Activated CD4-positive, alpha-beta T cell treated with anti-CD3 and anti-CD28 coated beads for 36 hours (primary cell): ENCODE results near the gene LARGE1. TPM values are rescaled to one million over a fixed set of nuclear protein-coding genes. Genes with fewer than 3 reads are reported as not detected.
A peak's percentile ranks its signal among the peaks of the same experiment; 100 is the strongest.

Source experiments
- ATAC-seq: fragments of 200-7000 bp; cut with Tn5 transposase; one replicate; pipeline ENCODE4 v1.10.0; 2021; ENCODE audit warnings: mild to moderate bottlenecking, moderate library complexity
- CTCF ChIA-PET: fragments of 350-600 bp; sonication (Branson Sonifier 250); formaldehyde crosslinking; loops from one replicate; lab custom pipeline; 2021; ENCODE audit warnings: antibody characterized with exemption; lab: Charles Lee
- POLR2A ChIA-PET: fragments of 350-600 bp; sonication (Branson Sonifier 250); formaldehyde crosslinking; loops from one replicate; lab custom pipeline; 2021; ENCODE audit warnings: antibody characterized with exemption, inconsistent platforms; lab: Charles Lee
- DNase-seq: peaks from one replicate; pipeline ENCODE4 v3.0.0-alpha.2; 2020
- H3K27ac Mint-ChIP-seq: one replicate; pipeline ENCODE4 v1.8.0; 2021; ENCODE audit warnings: mixed read lengths
- H3K27me3 Mint-ChIP-seq: one replicate; pipeline ENCODE4 v1.8.0; 2021; ENCODE audit warnings: mixed read lengths
- H3K36me3 Mint-ChIP-seq: one replicate; pipeline ENCODE4 v1.8.0; 2021; ENCODE audit warnings: low read depth, mixed read lengths
- H3K4me1 Mint-ChIP-seq: one replicate; pipeline ENCODE4 v1.8.0; 2021; ENCODE audit warnings: mixed read lengths
- H3K4me3 Mint-ChIP-seq: one replicate; pipeline ENCODE4 v1.8.0; 2021; ENCODE audit warnings: mild to moderate bottlenecking, moderate library complexity, mixed read lengths
- H3K9me3 Mint-ChIP-seq: one replicate; pipeline ENCODE4 v1.8.0; 2021; ENCODE audit warnings: low read depth, mixed read lengths
- intact Hi-C, 2 experiments: fragments of 100-400 bp; cut with DNase I in 1 of 2; cut with micrococcal nuclease in 1 of 2; formaldehyde crosslinking; loops; one replicate each; pipeline versions ENCODE4 v1.14.2 to v1.15.1; 2022 to 2024; cut with DNase I, micrococcal nuclease
- total RNA-seq, 2 experiments: library from RNA; stranded (reverse); gene quantifications; one replicate each; pipeline ENCODE4 v1.2.3, GENCODE V29; 2021

LARGE1 gene
- total RNA-seq, 2 experiments from 2014 or later: 0.39 to 0.57 TPM

- H3K27me3 Mint-ChIP-seq: peaks cover 3% of the 10 kb centered on the region
- peak; percentile 9 for DNase-seq
- no peak overlapping the region for H3K4me3 Mint-ChIP-seq
- CTCF ChIA-PET: no interaction called here
- intact Hi-C loops: no loop called here
- POLR2A ChIA-PET: no interaction called here
- no peaks in the 10 kb centered on the region for H3K4me1 Mint-ChIP-seq
- no peaks in the 10 kb centered on the region for H3K9me3 Mint-ChIP-seq
- H3K36me3 Mint-ChIP-seq: no peaks in the 10 kb centered on the region
- ATAC-seq: no peak
- no peak overlapping the region for H3K27ac Mint-ChIP-seq
These were observed 591.4 kb downstream of the LARGE1 start for GRCh38 chr22:33328789-33329296.

DNA sequence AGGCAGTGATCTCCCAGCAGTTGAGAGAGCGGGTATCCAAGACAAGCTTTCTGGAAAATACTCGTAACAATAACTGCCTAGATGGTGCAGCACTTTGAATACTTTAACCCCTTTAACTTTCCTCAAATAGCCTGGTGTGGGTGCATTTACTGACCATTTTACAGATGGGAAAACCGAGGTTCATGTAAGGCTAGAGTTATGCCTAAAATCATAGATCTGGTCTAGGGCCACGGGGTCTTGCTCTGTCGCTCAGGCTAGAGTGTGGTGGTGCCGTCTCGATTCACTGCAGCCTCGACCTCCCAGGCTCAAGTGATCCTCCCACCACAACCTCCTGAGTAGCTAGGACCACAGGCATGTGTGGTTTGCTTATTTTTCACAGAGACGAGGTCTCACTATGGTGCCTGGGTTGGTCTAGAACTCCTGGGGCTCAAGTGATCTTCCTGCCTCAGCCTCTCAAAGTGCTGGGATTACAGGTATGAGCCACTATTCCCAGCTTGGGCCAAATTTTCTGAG, 592.9 kb downstream of the LARGE1 start:
- no peak overlapping the region for H3K4me3 Mint-ChIP-seq
- POLR2A ChIA-PET: no interaction called here
- ATAC-seq: no peak

DNA sequence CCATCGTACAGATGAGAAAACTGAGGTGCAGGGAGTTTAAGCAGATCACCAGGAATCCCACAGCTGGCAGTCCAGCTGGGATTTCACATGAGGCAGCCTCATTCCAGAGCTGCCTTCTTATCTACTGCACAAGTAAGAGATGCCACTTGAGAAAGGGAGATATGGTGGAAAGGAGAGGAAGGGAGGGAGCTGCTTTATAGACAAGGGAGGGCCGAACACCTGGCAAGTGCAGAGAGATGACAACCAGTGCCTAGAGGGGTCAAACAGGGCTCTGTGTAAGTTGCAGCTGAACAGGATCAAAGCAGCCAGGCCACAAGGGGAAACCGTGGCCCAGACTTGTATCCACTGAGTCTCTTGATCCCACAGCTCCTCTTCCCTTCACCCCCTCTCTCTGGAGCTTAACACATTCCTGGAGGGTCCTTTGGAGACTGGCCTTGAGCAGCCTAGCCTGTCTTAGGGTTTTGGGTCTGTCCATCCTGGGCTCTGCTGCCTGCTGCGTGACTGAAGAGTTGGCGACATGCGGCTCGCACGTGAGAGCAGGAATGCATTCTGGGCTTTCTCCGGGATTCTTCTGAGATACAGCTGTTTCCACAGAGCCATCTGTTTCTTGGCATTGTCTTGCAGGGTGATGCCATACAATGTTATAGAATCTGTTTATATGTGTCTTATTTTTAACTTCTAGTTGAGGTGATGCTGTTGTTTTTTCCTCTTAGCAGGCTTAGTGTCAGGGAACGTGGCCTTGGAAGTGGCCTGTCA, 593.6 kb downstream of the LARGE1 start:
- ATAC-seq: no peak
- Mint-ChIP-seq H3K36me3 (no peaks in the 10 kb centered on the region), H3K27ac (no peak overlapping the region), H3K4me3 (no peak overlapping the region), H3K9me3 (no peaks in the 10 kb centered on the region), H3K4me1 (no peaks in the 10 kb centered on the region), H3K27me3 (peaks cover 2% of the 10 kb centered on the region)
- POLR2A ChIA-PET: interaction anchor here (0.6 kb wide), 1 partner anchor 586 kb away, joined by 5 read pairs; no protein-coding TSS in a partner anchor
- intact Hi-C loops: no loop called here
- CTCF ChIA-PET: interaction anchor here (0.6 kb wide), 1 partner anchor 202 kb away, joined by 3 read pairs; no protein-coding TSS in a partner anchor
- DNase-seq: no peak

More for the DNA sequence above, 592.9 kb downstream of the LARGE1 start:
- Mint-ChIP-seq H3K27ac (no peak overlapping the region), H3K9me3 (no peaks in the 10 kb centered on the region), H3K27me3 (peaks cover 3% of the 10 kb centered on the region), H3K36me3 (no peaks in the 10 kb centered on the region), H3K4me1 (no peaks in the 10 kb centered on the region)
- intact Hi-C loops: no loop called here
- CTCF ChIA-PET: no interaction called here
- no peak for DNase-seq

GRCh38 chr22:33325232-33326004, 594.9 kb downstream of the LARGE1 start:
- Mint-ChIP-seq H3K9me3 (no peaks in the 10 kb centered on the region), H3K4me3 (no peak overlapping the region), H3K36me3 (no peaks in the 10 kb centered on the region), H3K27me3 (peaks cover under 1% of the 10 kb centered on the region), H3K4me1 (no peaks in the 10 kb centered on the region), H3K27ac (no peak overlapping the region)
- no peak for ATAC-seq
- intact Hi-C loops: no loop called here
- POLR2A ChIA-PET: no interaction called here
- CTCF ChIA-PET: interaction anchor here (0.8 kb wide), 1 partner anchor 15 kb away, joined by 3 read pairs; no protein-coding TSS in a partner anchor
- no peak for DNase-seq

DNA sequence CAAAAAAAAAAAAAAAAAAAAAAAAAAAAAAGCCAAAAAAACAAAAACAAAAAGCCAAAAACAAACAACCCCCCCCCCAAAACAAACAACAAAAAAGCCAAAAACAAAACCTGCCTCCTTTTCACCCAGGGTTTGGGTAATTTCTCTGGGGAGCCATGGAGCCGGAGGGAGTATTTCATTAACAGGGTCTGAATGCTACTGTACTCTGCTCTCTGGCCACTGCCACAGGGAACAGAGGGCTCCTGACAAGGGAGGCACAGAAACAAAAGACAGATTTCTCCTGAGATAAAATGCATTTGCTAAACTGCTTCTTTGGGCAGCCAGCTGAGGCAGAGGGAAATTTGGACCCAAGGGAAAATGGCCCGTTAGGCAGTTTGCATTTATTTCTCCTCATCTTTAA, 596.0 kb downstream of the LARGE1 start:
- intact Hi-C loops: no loop called here

DNA sequence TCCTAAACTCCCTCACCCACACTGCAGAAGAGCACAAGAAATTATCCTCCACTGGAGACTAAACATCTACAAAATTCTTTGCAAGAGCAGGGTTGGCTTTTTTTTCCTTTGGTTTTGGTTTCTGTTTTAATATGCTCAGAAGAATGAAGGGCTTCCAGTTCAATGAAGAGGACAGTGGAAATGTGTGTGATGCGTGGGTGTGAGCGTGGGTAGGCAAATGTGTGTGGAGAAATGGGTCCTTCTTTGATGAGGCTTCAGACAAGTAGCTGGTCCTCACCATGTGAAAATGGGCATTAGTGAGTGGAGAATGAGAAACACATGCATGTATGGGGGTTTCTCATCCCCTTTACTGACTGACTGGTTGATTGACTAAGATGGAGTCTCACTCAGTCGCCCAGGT, 598.8 kb downstream of the LARGE1 start:
- no peaks in the 10 kb centered on the region for H3K4me1 Mint-ChIP-seq
- ATAC-seq (no peak), DNase-seq (no peak)
- no peaks in the 10 kb centered on the region for H3K9me3 Mint-ChIP-seq
- CTCF ChIA-PET: no interaction called here
- POLR2A ChIA-PET: no interaction called here
- H3K27me3 Mint-ChIP-seq: peaks cover 4% of the 10 kb centered on the region
- intact Hi-C loops: no loop called here
- H3K36me3 Mint-ChIP-seq: no peaks in the 10 kb centered on the region
- no peak overlapping the region for H3K4me3 Mint-ChIP-seq
- no peak overlapping the region for H3K27ac Mint-ChIP-seq

More for the DNA sequence above, 596.0 kb downstream of the LARGE1 start:
- no peaks in the 10 kb centered on the region for H3K4me1 Mint-ChIP-seq
- ATAC-seq (no peak), DNase-seq (no peak)
- ChIA-PET POLR2A (no interaction called here), CTCF (no interaction called here)
- H3K4me3 Mint-ChIP-seq: no peak overlapping the region
- no peak overlapping the region for H3K27ac Mint-ChIP-seq
- no peaks in the 10 kb centered on the region for H3K36me3 Mint-ChIP-seq
- no peaks in the 10 kb centered on the region for H3K9me3 Mint-ChIP-seq
- H3K27me3 Mint-ChIP-seq: peaks cover 4% of the 10 kb centered on the region

DNA sequence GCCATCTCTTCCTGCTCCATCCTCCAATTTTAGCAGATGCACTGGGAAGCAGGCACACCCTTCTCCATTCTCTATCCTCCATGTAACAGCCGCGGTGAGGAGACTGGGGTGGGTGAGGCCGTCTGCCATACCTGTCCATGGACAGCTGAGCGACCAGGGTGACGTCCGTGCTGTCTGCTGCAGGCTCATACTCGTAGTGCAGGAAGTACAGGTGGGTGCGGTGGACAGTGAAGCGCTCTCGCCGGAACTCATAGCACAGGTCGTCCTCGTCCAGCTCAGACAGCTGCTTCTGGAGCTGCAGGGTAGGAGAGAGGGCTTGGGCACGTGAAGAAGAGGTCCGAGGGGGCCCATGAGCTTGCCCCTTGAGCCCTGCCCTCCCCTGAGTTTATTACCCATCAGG, 604.3 kb downstream of the LARGE1 start:
- ChIA-PET CTCF (no interaction called here), POLR2A (no interaction called here)
- Mint-ChIP-seq H3K36me3 (no peaks in the 10 kb centered on the region), H3K4me1 (no peaks in the 10 kb centered on the region), H3K27ac (no peak overlapping the region), H3K4me3 (no peak overlapping the region), H3K27me3 (peaks cover 4% of the 10 kb centered on the region), H3K9me3 (no peaks in the 10 kb centered on the region)
- DNase-seq (no peak), ATAC-seq (no peak)
- intact Hi-C loops: no loop called here

- DNase-seq (no peak), ATAC-seq (no peak)
- ChIA-PET CTCF (no interaction called here), POLR2A (no interaction called here)
- Mint-ChIP-seq H3K9me3 (no peaks in the 10 kb centered on the region), H3K27ac (no peak overlapping the region), H3K36me3 (no peaks in the 10 kb centered on the region), H3K4me1 (no peaks in the 10 kb centered on the region), H3K27me3 (peaks cover 1% of the 10 kb centered on the region), H3K4me3 (no peak overlapping the region)
- intact Hi-C loops: no loop called here
These were observed 605.2 kb downstream of the LARGE1 start for GRCh38 chr22:33315117-33315516.

- Mint-ChIP-seq H3K4me3 (no peak overlapping the region), H3K4me1 (no peaks in the 10 kb centered on the region), H3K27ac (no peak overlapping the region), H3K36me3 (no peaks in the 10 kb centered on the region), H3K9me3 (no peaks in the 10 kb centered on the region), H3K27me3 (no peaks in the 10 kb centered on the region)
- DNase-seq (no peak), ATAC-seq (no peak)
- ChIA-PET POLR2A (no interaction called here), CTCF (interaction anchor here (1.2 kb wide), 1 partner anchor 12 kb away, joined by 5 read pairs; no protein-coding TSS in a partner anchor)
- intact Hi-C loops: no loop called here
These were observed 606.0 kb downstream of the LARGE1 start for GRCh38 chr22:33314316-33314715.

DNA sequence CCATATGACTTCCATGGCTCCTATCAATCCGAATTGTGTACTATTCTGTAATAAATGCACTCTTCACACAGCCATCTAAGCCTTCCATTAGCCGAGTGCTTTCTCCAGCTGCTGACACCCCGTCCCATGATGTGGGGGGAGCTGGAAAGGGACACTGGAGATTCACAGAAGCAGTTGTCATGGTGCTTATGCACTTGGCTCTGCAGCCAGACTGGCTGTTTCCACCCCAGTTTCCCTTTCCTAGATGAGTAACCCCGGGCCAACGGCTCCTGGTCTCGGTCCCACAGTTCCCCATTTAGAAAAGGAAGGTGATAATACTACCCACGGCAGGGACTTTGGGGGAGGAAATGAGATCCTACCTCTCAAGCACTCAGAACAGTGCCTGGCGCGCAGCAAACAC, 617.2 kb downstream of the LARGE1 start:
- Mint-ChIP-seq H3K4me1 (no peaks in the 10 kb centered on the region), H3K9me3 (no peaks in the 10 kb centered on the region), H3K4me3 (no peak overlapping the region), H3K36me3 (no peaks in the 10 kb centered on the region), H3K27me3 (peaks cover 5% of the 10 kb centered on the region), H3K27ac (no peak overlapping the region)
- ChIA-PET CTCF (interaction anchor here (0.5 to 1.6 kb wide), 3 partner anchors 29 to 1848 kb away, joined by 3 to 5 read pairs (median 3); no protein-coding TSS in a partner anchor), POLR2A (no interaction called here)
- intact Hi-C loops: loop anchor here (5.0 kb wide), 2 partner anchors 804 to 1719 kb away; no protein-coding TSS in a partner anchor
- DNase-seq: no peak
- no peak for ATAC-seq

GRCh38 chr22:33302549-33302948, 617.7 kb downstream of the LARGE1 start:
- Mint-ChIP-seq H3K36me3 (no peaks in the 10 kb centered on the region), H3K27ac (no peak overlapping the region), H3K9me3 (no peaks in the 10 kb centered on the region), H3K27me3 (peaks cover 8% of the 10 kb centered on the region), H3K4me1 (no peaks in the 10 kb centered on the region), H3K4me3 (no peak overlapping the region)
- CTCF ChIA-PET: interaction anchor here (0.5 to 1.6 kb wide), 7 partner anchors 29 to 1848 kb away, joined by 3 to 5 read pairs (median 3); no protein-coding TSS in a partner anchor
- DNase-seq (no peak), ATAC-seq (no peak)
- intact Hi-C loops: loop anchor here (1.0 to 5.0 kb wide), 4 partner anchors 277 to 1848 kb away; no protein-coding TSS in a partner anchor
- POLR2A ChIA-PET: no interaction called here
